Coronary artery (tissue), 2 donors: ENCODE results near the gene PLK2.

Experiments used
- DNase-seq: peaks from one replicate; pipeline ENCODE4 v3.0.0-alpha.2; 2017; ENCODE audit warnings: low spot score
- H3K27ac ChIP-seq, 2 donors: fragments of 200-600 bp; sonication (generic); one replicate each; pipeline ENCODE4 v1.5.1; 2016 to 2019
- H3K4me3 ChIP-seq: fragments of 200-600 bp; sonication (generic); 2 replicates; pipeline ENCODE4 v1.5.1; 2016; ENCODE audit warnings: mild to moderate bottlenecking, moderate library complexity
- CTCF ChIP-seq: fragments of 200-600 bp; sonication (generic); IDR thresholded peaks from one replicate; pipeline ENCODE4 v1.5.1; 2019; ENCODE audit warnings: antibody characterized with exemption

Gene PLK2

GRCh38 chr5:58493141-58493540 lies 33.3 kb upstream of the PLK2 start:
- no peak for DNase-seq
- no peak overlapping the region for H3K27ac ChIP-seq
- no peak for TF ChIP-seq CTCF
- no peak overlapping the region for H3K4me3 ChIP-seq

GRCh38 chr5:58491216-58491892 lies 31.5 kb upstream of the PLK2 start, which contains the start of gene GAPT:
Gene GAPT (plus strand): TSS chr5:58491435. CDS start chr5:58494537, 3,102 bp downstream.
- no peak for TF ChIP-seq CTCF
- H3K27ac ChIP-seq, result no peak within 1 kb of the TSS
- H3K4me3 ChIP-seq, result no peak within 1 kb of the TSS
- DNase-seq, result no peak

- no peak for DNase-seq
- no peak for TF ChIP-seq CTCF
- H3K27ac ChIP-seq, result no peak overlapping the region
- no peak overlapping the region for H3K4me3 ChIP-seq
Measured at GRCh38 chr5:58490402-58491050, 30.6 kb upstream of the PLK2 start.

GRCh38 chr5:58486290-58486689 lies 26.4 kb upstream of the PLK2 start:
- H3K4me3 ChIP-seq, result no peak overlapping the region
- TF ChIP-seq CTCF, result no peak
- DNase-seq, result no peak
- H3K27ac ChIP-seq, result no peak overlapping the region

GRCh38 chr5:58484505-58484904 lies 24.6 kb upstream of the PLK2 start:
- no peak for DNase-seq
- H3K27ac ChIP-seq, result no peak overlapping the region
- no peak for TF ChIP-seq CTCF
- H3K4me3 ChIP-seq, result no peak overlapping the region

GRCh38 chr5:58482536-58482935 lies 22.6 kb upstream of the PLK2 start:
- no peak overlapping the region for H3K4me3 ChIP-seq
- no peak for DNase-seq
- TF ChIP-seq CTCF, result no peak
- no peak overlapping the region for H3K27ac ChIP-seq

- no peak for TF ChIP-seq CTCF
- H3K27ac ChIP-seq, result no peak overlapping the region
- H3K4me3 ChIP-seq, result no peak overlapping the region
- DNase-seq, result no peak
Measured at GRCh38 chr5:58481828-58482227, 21.9 kb upstream of the PLK2 start.
